Mucosa of stomach (tissue), 1 donor: ENCODE results near the gene HOATZ.

Experiments
- H3K27me3 ChIP-seq: one replicate; pipeline ENCODE4 v1.7.0; 2013; ENCODE audit warnings: mild to moderate bottlenecking, low read length; ENCODE audit not compliant: control insufficient read depth, insufficient read depth
- H3K36me3 ChIP-seq: one replicate; pipeline ENCODE4 v1.7.0; 2013; ENCODE audit warnings: low read length; ENCODE audit not compliant: control insufficient read depth, insufficient read depth
- H3K4me1 ChIP-seq: one replicate; pipeline ENCODE4 v1.7.0; 2013; ENCODE audit warnings: mild to moderate bottlenecking, low read length; ENCODE audit not compliant: control insufficient read depth, insufficient read depth
- H3K4me3 ChIP-seq: one replicate; pipeline ENCODE4 v1.7.0; 2013; ENCODE audit warnings: low read length
- H3K9ac ChIP-seq: one replicate; pipeline ENCODE4 v1.7.0; 2013; ENCODE audit warnings: mild to moderate bottlenecking, low read length, moderate library complexity
- H3K9me3 ChIP-seq: one replicate; pipeline ENCODE4 v1.7.0; 2013; ENCODE audit warnings: mild to moderate bottlenecking, low read length, moderate library complexity; ENCODE audit not compliant: control insufficient read depth
- donor health status: Pancreatic carcinoma.

Gene HOATZ

DNA sequence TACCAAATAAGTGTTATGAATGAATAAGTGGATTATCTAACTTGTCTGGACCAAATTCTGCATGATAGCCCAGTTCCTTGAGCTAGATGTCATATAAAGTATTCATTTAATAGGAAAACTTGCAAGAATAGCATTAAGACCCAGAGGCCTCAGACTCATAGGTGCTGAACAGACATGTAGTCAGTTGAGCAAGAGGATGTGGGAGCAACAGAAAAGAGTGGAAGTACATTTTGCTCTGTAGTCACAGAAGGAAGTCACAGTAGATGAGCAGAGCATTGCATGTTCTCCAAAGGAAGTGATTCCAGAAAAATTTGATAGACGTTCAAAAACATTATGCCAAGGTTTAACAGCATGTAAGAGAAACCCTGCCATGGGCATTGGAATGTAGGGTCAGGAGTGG lies 9.5 kb downstream of the HOATZ start:
- Histone ChIP-seq H3K27me3 (no peaks in the 10 kb centered on the region), H3K4me1 (no peaks in the 10 kb centered on the region), H3K9ac (no peak overlapping the region), H3K4me3 (no peak overlapping the region), H3K9me3 (no peaks in the 10 kb centered on the region), H3K36me3 (no peaks in the 10 kb centered on the region)

DNA sequence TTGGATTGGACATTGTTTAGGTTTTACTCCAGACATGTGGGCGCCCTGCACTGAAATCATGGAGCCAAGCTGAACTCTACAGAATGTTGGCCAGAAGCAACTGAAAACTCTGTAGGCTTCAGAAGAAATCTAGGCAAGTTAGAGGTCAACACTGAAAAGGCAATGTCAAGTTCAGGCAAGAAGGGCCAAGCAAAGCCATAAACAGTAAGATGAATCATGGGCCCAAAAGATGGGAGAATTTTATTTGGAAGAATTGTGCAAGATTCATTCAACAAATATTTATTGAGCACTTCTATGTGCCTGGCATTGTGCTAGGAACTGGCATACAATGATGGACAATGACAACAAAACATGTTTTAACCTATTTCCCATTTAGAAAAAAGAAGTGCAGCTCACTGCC lies 10.9 kb downstream of the HOATZ start:
- no peaks in the 10 kb centered on the region for H3K9me3 ChIP-seq
- H3K4me3 ChIP-seq: no peak overlapping the region
- H3K36me3 ChIP-seq: no peaks in the 10 kb centered on the region
- no peak overlapping the region for H3K9ac ChIP-seq
- H3K27me3 ChIP-seq: no peaks in the 10 kb centered on the region
- no peaks in the 10 kb centered on the region for H3K4me1 ChIP-seq

DNA sequence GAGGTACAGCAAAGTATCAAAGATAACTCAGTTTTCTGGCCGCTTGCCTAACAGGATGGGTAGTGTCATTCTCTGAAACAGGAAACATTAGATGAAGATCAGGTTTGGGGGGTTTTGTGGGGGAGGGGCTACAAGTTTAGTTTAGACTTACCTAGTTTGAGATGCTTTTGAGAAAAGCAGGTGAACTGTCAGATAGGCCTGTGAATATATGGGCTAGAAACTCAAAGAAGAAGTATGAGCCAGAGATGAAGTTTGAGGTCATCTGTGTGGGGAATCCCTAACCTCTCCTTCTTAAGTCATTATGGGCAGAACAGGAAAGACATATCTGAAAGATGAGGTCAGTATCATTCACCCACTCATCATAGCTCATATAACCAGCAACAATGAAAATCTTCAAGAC lies 11.9 kb downstream of the HOATZ start:
- H3K9me3 ChIP-seq: no peaks in the 10 kb centered on the region
- H3K27me3 ChIP-seq: no peaks in the 10 kb centered on the region
- H3K4me3 ChIP-seq: no peak overlapping the region
- no peaks in the 10 kb centered on the region for H3K4me1 ChIP-seq
- no peak overlapping the region for H3K9ac ChIP-seq
- no peaks in the 10 kb centered on the region for H3K36me3 ChIP-seq

DNA sequence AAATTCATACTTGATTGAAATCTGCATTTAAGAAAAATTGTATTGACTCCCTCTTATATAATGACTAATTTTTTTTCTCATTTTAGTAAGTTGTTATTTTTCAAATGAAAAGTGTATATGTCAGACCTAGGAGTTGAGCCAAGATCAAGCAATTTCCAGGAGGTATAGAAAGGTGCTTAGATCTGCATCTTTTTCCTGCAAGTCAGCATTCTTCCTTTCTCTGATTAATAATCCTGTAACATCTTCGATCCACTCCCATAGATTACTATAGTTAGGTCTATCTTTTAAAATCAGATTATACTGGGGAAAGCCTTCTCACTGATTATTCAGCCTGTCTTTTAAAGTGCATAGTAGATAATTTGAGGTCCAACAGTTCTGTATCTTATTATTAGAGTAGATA lies 12.7 kb downstream of the HOATZ start:
- Histone ChIP-seq H3K9ac (no peak overlapping the region), H3K9me3 (no peaks in the 10 kb centered on the region), H3K4me1 (no peaks in the 10 kb centered on the region), H3K36me3 (no peaks in the 10 kb centered on the region), H3K4me3 (no peak overlapping the region), H3K27me3 (peaks cover 6% of the 10 kb centered on the region)

DNA sequence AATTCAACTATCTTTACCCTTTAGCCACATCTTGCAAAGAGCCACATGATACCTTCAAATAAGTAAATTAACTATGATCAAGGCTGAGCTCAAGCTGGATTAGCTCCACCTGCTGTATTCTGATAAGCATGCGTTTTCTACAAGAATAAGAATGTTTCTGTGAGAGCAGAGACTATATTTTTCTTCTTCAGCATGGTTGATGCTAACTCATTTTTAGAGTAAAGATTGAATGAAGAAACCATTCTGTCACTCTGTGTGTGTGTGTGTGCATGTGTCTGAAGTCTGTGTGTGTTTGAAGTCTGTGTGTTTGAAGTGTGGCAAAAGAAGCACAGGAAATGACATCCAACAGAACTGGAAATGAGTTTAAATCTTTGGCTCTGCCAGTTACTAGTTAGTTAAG lies 14.0 kb downstream of the HOATZ start:
- Histone ChIP-seq H3K4me1 (no peaks in the 10 kb centered on the region), H3K36me3 (no peaks in the 10 kb centered on the region), H3K4me3 (no peak overlapping the region), H3K9ac (no peak overlapping the region), H3K9me3 (no peaks in the 10 kb centered on the region), H3K27me3 (peaks cover 9% of the 10 kb centered on the region)

DNA sequence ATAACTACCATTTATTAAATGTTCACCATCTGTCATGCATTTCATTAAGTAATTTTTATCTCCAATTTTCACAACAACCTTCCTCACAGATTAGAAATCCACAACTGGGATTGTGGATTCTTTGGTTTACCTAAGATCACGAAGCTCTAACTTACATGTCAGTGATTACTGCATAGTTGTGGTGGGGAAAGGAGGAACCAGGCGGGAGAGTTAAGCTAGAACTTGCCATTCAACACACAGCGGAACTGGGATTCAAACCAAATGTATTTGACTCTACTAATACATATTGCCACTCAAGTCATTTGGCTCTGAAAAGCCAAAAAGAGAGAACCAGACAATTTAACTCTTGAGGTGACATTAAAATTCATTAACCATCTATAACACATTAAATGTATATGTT lies 15.5 kb downstream of the HOATZ start:
- H3K4me3 ChIP-seq: no peak overlapping the region
- peaks cover 9% of the 10 kb centered on the region for H3K27me3 ChIP-seq
- H3K36me3 ChIP-seq: no peaks in the 10 kb centered on the region
- H3K4me1 ChIP-seq: no peaks in the 10 kb centered on the region
- H3K9me3 ChIP-seq: no peaks in the 10 kb centered on the region
- H3K9ac ChIP-seq: no peak overlapping the region

DNA sequence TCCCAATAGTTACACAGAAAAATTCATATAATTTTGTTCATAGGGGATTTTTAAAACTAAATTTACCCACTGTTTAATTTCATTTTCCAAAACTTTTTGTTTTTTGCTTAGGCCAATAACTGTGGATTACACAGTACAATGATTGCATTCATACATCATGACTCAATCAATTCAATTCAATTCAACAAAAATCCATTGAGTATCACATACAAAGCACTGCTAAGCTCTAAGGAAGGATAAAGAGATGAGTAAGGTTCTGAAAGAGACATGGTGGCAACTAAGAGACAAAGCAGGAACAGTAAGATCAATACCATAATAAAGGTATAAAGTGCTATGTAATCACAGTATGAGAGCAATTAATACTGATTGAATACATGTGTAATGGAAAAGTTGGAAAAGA lies 16.6 kb downstream of the HOATZ start:
- no peak overlapping the region for H3K4me3 ChIP-seq
- H3K36me3 ChIP-seq: no peaks in the 10 kb centered on the region
- H3K27me3 ChIP-seq: peaks cover 9% of the 10 kb centered on the region
- no peaks in the 10 kb centered on the region for H3K9me3 ChIP-seq
- no peak overlapping the region for H3K9ac ChIP-seq
- H3K4me1 ChIP-seq: no peaks in the 10 kb centered on the region

DNA sequence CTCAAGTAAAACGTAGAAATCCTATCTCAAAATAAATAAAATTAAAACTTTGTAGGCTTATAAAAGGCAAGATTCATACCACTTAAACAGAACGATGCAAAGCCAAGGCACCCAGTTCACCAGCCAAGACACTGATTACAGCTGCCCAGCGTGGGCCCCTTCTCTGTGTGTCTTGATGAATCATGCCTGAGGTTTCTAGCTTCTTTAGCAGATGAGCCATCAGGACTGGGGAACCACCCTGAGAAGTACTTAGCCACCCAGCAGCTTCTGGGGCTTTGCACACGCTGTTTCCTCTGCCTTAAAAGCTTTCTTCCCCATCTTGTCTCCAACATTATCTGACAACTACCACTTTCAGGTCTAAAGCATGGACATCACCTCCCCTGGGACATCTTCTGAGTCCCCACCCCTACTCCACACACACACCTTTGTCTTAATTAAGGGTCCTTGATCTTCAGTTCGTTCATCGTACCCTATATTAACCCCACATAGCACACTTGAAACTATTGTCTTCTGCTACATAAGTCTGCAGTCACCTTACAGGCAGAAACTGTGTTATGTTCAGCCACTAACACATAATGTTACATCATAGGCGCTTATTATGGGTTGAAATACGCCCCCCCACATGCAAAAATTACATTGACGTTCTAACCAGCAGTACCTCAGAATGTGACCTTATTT lies 17.2 kb downstream of the HOATZ start:
- H3K4me1 ChIP-seq: no peaks in the 10 kb centered on the region
- no peak overlapping the region for H3K4me3 ChIP-seq
- H3K36me3 ChIP-seq: no peaks in the 10 kb centered on the region
- no peaks in the 10 kb centered on the region for H3K9me3 ChIP-seq
- peaks cover 9% of the 10 kb centered on the region for H3K27me3 ChIP-seq
- H3K9ac ChIP-seq: no peak overlapping the region

DNA sequence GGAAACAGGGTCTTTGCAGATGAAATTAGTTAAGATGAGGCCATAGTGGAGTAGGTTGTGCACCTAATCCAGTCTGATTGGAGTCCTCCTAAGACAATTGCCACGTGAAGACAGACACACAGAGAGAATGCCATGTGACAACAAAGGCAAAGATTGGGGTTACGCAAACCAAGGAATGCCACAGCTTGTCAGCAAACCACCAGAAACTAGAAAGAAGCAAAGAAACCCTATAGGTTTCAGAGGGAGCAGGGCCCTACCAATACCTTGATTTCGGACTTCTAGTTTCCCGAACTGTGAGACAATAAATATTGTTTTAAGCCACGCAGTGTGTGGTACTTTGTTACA lies 17.8 kb downstream of the HOATZ start:
- H3K36me3 ChIP-seq: no peaks in the 10 kb centered on the region
- no peak overlapping the region for H3K9ac ChIP-seq
- H3K27me3 ChIP-seq: peaks cover 9% of the 10 kb centered on the region
- no peaks in the 10 kb centered on the region for H3K9me3 ChIP-seq
- no peak overlapping the region for H3K4me3 ChIP-seq
- H3K4me1 ChIP-seq: no peaks in the 10 kb centered on the region

DNA sequence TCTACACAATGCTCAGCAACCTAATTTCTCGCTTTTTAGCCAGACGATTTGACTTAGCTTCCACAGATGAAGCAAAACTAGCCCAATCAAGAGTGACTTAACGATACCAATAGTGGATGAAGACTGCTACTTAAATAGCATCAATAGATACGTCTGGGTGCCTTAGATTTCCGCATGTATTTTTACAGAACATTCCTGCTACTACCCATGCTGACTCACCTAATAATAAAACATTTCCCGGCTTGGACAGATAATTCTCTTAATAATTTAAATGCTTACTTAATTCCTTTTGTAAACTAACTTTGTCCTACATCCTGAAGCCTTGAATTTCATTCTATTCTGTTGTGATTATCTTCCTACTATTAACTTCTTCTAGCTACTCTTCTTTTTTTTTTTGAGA lies 20.7 kb downstream of the HOATZ start:
- Histone ChIP-seq H3K9ac (no peak overlapping the region), H3K4me3 (no peak overlapping the region), H3K4me1 (peaks cover 8% of the 10 kb centered on the region), H3K9me3 (no peaks in the 10 kb centered on the region), H3K27me3 (peaks cover 20% of the 10 kb centered on the region), H3K36me3 (no peaks in the 10 kb centered on the region)

DNA sequence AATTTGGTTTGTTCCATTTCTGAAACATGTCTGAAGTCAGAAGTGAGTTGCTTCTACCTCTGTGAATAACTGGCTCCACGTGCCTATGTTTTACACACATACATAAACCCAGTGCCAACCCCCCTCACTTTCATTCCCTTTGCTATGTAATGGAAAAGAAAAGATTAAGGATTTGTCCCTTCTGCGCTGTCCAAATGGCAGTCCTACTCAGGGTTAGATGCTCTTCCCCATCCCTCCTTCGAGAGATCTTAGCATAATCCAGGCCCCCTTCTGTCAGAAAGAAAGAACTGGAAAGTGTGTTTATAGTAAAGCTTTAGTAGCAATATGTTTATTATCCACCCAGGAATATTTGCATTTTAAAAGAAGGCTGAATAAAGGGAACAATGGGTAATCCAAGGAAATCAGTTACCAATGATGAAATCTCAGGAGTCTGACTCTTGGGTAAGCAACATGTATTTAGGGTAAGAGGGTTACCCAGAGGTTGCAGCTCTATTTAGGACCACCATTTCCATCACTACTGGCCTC lies 22.8 kb downstream of the HOATZ start:
- H3K9ac ChIP-seq: no peak overlapping the region
- no peaks in the 10 kb centered on the region for H3K9me3 ChIP-seq
- peaks cover 17% of the 10 kb centered on the region for H3K4me1 ChIP-seq
- H3K4me3 ChIP-seq: no peak overlapping the region
- H3K27me3 ChIP-seq: peaks cover 34% of the 10 kb centered on the region
- no peaks in the 10 kb centered on the region for H3K36me3 ChIP-seq

DNA sequence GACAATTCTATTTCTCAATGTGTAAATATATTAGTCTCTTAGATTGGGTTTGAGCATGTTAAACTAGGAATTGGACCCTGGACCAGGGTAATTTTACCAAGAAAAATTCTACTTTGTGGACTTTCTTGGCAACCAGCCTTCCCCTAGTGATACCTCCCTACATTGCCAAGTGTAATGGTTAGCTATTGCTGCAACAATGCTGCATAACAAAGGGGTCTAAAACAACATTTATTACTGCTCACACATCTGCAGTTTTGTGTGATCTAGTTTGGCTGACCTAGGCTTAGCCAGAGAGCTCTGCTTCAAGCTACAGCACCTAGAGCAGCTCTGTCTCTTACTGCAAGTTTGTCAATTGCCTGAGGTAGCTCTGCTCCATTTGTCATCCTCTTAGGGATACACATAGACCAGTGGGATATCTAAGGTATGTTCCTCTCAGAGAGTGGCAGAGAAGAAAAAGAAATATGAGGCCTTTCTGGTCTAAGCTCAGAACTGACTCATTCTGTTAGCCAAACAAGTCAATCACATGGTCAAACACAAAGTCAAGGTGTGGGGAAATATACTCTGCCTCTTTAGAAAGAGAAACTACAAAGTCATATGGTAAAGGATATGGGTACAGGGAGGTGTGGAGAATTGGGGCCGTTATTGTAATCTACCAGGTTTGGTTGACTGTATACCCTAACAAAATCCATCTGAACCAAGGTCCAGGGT lies 24.0 kb downstream of the HOATZ start:
- H3K36me3 ChIP-seq: no peaks in the 10 kb centered on the region
- no peak overlapping the region for H3K9ac ChIP-seq
- H3K4me1 ChIP-seq: peaks cover 17% of the 10 kb centered on the region
- H3K4me3 ChIP-seq: no peak overlapping the region
- no peaks in the 10 kb centered on the region for H3K9me3 ChIP-seq
- H3K27me3 ChIP-seq: peaks cover 38% of the 10 kb centered on the region
